Hematopoietic multipotent progenitor cell treated with erythropoietin and hydrocortisone succinate and interleukin-3 and kit ligand, for 8 days (in vitro differentiated cells): ENCODE results near the gene MYOF.
"Not testable (repeated sequence)": the region's sequence is repeated elsewhere in the genome, so short reads cannot be mapped to it uniquely, and the experiment has no call there.

Experiments used
- DNase-seq: peaks from one replicate; pipeline ENCODE4 v3.0.0-alpha.2; 2015

MYOF gene

DNA sequence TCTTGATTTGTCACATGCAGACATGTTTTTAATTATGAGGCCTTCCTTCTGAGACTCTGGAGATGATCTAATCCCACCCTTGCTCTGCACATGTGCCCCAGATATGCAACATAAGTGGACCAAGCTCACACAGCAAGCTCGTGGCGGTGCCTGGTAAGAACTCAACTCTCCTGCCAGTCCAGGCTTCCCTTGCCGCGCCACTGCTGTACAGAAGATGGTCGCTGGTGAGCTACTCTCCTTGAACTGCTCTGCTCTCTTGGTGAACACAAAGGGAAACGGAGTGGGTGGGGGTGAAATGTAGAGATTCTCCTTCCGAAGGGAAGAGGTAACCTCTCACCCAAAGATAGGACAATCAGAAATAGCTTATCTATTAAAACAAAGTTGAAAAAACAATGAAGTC lies 25.7 kb downstream of the MYOF start:
- no peak for DNase-seq

GRCh38 chr10:93454736-93455135 lies 27.4 kb downstream of the MYOF start:
- no peak for DNase-seq

GRCh38 chr10:93454146-93454545 lies 28.0 kb downstream of the MYOF start:
- no peak for DNase-seq

DNA sequence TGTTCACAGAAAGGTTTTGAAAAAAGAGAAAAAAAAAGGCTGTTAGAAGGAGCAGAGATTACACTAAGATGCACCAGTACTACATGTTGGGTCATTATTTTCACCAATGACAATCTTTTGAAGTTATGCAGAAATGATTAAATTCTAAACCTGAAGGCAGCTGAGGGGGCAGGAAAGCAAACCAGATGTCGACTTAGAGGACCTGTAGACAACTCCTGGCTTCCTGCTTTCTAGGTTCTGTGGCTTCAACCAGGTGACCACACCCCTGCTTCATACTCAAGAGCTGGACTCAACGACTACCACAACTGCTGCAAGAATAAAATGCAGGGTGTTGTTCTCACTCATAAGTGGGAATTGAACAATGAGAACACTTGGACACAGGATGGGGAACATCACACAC lies 30.0 kb downstream of the MYOF start:
- DNase-seq, result no peak

DNA sequence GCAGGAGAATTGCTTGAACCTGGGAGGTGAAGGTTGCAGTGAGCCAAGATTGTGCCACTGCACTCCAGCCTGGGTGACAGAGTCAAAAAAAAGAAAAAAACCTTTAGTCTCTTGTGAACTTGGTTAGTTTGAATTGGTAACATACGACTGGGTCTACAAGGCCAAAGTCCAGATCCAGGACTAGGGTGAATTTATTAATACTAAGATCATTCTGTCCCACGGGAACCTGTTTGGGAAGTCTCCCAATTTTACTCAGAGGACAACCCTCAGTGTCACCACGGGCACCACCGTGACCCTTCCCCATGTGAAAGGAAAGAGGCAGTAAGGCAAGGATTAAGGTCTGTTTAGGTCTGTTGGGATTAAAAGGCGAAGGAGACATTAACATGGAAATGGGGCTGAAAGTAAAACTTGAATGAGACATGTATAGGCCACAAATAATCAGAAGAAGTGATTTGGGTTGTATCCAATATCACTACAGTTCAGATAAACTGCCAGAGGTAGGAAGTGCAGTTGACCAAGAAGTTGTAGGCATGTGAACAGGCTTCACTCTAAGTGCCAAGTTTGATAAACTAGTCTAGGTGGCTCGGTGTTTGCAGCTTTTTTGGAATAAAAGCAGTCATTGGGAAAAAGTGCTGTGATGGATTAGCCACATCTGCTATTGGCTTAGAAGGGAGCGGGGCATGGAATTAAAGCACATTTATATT lies 30.7 kb downstream of the MYOF start:
- no peak for DNase-seq

DNA sequence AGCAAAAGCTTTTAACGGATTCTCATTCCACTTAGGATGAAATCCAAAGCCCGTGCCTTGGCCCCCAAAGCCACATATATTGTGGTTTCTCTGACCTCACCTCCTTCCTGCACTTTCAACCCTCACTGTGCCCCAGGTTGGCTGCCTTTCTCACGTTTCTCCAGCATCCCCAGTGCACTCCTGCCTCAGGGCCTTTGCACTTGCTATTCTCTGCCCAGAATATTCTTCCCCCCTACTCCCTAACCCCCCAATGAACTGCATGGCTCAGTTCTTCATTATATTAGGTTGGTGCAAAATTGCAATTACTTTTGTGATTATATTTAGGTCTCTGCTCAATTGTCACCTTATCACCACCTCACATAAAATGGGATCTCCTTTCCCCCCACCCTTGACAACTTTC lies 34.2 kb downstream of the MYOF start:
- no peak for DNase-seq

DNA sequence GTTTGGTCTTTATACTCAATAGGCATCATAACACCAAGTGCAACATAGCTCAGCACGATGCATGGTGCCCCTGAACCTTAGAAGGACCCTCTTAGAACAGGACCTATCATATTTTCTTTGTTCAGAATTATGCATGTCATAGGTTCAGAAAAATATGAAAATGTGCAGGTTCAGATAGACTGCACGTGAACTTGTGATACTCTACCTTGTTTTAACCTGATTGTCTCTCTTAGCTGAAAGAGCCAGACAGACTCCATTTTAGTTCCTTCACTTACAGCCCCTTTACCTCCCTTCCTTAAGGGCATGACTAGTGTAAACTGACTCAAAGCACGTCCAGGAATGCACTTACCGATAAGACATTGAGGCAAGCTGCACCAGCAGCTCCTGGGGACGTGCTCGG lies 35.1 kb downstream of the MYOF start:
- DNase-seq, result no peak

GRCh38 chr10:93445978-93446720 lies 36.0 kb downstream of the MYOF start:
- DNase-seq, result no peak

GRCh38 chr10:93445097-93445960 lies 36.8 kb downstream of the MYOF start:
- DNase-seq, result no peak

DNA sequence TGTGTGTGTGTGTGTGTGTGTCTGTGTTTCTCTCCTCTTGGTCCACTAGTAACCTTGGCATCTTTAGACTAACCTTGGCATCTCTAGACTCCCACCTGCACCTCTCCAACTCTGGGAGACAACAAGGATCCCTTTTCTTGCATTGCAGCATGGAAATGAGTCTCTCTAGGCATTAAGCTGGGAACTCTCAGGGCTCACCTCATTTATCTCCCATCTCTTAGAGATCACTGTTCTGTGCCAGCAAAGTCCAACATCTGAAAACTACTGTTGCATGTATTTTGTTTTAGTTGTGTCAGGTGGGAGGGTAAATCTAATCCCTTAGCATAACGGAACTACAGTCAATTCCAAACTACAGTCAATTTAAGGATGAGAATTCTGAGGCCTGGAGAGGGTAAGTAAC lies 38.7 kb downstream of the MYOF start:
- DNase-seq, result no peak

DNA sequence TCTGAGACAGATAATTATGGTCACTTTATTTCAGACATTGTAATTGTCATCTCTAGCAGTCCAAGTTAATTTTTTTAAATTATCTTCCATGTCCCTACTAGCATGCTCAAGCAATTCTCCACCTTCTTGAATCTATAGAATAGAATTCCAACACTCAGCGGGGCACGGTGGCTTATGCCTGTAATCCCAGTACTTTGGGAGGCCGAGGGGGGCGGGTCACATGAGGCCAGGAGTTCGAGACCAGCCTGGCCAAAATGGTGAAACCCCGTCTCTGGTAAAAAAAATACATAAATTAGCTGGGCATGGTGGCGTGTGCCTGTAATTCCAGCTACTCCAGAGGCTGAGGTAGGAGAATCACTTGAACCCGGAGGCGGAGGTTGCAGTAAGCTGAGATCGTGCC lies 39.4 kb downstream of the MYOF start:
- not testable (repeated sequence) for DNase-seq

DNA sequence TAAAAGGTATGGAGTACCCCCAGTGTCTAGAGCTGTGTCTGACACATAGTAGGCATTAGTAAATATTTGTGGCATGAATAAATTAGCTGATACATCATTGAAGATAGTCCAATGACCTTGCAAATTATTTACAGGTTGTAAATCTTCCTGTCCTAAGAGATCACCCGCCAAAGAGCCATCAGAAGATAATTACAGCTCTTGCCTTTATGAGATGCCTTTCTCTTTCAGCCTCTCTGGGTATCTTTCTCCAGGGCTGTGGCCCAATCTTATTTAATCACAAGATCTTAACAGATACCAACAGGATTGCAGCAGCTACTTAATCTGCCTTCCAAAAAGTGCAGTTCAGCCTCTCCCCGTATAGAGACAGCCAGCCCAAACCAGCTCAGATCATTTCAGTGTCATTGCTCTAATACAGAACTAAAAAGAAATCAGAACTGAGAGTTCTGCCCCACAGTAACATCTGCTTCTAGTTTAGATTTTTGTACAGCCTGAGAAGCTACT lies 41.5 kb downstream of the MYOF start:
- no peak for DNase-seq

- no peak for DNase-seq
Measured at GRCh38 chr10:93438613-93439253, 43.4 kb downstream of the MYOF start.

GRCh38 chr10:93437946-93438612 lies 44.1 kb downstream of the MYOF start:
- DNase-seq, result no peak

DNA sequence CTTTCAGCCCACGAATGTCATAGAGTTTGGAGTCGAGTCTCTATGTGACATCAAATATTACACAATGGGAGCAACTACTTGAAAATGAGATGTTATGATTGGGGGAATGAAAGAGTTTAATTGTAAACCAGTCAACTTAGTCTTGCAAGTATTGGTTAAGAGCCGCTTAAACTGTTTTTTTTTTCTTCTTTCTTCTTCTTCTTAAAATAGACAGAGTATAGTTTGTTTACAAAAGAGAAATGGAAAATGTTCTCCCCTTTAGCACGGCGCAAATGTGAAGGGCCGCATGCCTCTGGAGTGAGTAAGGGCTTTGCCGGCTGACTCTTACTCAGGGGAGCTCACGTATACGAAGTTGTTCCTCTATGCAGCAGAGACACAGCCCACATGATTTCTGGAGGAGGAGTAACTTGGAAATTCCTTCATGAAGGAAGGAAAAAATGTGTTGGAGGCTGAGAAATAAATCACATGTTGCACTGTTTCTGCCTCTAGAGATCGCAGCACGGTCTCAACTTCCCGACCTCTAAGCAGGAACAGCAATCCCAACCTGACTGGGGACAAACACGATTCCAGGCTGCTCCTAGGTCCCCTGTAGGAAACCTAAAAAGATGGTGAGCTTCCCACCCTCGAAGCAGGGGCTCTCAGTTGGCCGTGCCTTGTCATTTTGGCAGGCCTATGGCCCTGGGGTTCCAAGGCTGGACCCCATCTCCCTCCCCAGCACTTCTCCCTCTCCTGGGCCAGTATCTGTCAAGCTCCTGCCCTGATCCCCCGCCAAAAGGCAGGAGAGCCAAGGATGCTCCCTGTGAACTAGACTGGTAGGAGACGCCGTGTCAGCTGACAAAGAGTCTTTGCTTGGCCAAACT lies 44.8 kb downstream of the MYOF start:
- no peak for DNase-seq

DNA sequence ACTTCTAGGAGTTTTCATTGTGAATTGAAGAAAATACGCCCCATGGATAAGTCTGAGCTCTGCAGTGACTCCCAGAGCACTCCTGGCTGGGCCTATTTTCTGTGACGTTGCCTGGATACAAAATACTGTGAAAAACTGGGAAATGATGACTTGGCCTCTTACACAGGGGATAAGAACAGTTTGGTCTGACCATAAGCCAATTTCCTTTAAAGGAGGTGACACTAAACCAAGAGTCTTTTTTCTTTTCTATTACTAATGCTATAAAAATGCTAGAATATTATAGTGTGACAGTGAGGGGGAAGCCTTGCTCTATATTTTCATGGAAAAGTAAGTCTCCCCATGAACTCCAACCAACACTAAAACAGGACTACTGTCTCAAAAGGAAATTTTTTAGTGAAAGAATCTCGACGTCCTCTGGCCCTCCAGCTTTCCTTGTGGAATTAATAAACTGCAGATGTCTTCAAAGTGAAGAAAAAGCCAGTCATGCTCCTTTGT lies 45.5 kb downstream of the MYOF start:
- no peak for DNase-seq

DNA sequence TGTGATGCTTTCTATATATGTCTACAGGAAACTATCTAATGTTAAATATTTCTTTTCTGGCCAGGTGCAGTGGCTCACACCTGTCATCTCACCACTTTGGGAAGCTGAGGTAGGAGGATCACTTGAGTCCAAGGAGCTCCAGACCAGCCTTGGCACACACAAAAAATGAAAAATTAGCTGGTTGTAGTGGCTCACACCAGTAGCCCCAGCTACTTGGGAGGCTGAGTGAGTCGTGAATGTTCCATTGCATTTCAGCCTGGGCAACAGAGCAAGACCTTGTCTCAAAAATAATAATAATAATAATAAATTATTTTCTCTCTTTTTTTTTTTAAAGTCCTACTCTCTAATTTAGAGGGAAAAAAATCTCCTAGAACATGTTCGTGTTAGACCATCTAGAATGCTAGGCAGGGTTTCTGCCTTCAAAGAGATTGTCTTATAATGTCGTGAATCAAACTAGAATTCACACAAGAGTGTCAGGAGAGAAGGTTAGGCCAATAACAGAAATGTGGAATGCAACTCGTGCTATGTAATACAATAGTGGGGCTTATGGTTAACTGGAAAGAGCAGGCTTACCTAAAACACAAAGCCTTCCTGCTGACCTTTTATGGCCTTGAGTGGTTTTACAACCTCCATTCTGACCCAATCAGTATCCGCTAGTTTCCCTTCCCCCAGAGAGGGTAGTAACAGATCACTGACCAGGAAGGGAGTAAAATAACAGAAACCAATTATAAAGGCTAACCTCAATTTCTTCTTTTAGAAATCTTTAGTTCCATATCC lies 46.3 kb downstream of the MYOF start:
- no peak for DNase-seq

DNA sequence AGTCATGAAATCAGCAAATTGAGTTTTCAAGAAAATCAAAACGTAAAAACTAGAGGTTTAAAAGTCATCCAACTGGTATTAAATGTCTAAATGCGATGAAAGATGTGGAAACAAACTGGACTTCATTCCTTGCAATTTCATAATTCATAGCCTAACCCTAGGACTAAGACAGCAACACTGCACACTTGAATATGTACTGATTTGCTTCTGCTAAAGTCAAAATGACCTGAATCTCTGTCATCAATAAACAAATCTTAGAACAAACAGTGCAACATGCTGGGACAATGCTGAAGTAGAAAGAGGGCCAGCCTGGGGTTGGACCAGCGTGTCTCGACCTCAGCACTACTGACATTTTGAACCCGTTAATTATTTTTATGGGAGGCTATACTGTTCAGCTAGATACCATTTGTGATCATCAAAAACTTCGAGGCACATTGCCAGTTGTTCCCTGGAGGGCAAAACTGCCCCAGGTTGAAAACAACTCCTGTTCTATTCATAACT lies 47.1 kb downstream of the MYOF start:
- DNase-seq, result no peak

DNA sequence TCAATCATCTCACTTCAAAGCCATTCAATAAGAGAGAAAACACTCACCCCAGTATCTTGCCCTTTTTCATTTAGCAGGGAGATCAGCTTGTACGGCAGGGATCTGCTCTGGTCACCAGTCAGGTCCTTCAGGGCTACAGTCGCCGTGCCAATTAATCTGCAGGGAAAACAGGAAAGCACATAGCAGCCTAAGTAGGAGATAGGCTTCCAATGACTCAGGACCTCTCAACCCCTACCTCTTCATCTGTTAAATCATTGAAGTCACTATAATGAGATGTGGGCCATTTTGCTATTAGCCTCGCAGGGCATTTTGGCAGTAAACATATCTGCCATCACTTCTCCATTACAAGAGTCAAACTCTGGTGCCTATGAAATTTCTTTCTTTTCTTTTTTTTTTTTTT lies 50.8 kb downstream of the MYOF start:
- DNase-seq, result no peak

GRCh38 chr10:93425861-93426260 lies 56.3 kb downstream of the MYOF start:
- no peak for DNase-seq
